H1 (cell line): ENCODE measurements around the gene TBX2. TPM values are rescaled to one million over a fixed set of nuclear protein-coding genes. Genes with fewer than 3 reads are reported as not detected.

Experiments used
- ASH2L ChIP-seq: fragments of 200-600, 300-600 bp; sonication (generic); IDR thresholded peaks from one replicate; pipeline ENCODE4 v1.7.1; 2017; ENCODE audit warnings: low read length
- CHD1 ChIP-seq: IDR thresholded peaks from 2 replicates; pipeline ENCODE4 v1.6.1; 2012; ENCODE audit warnings: low read depth, low read length, improper control_type of control experiment
- CTBP2 ChIP-seq: IDR thresholded peaks from 2 replicates; pipeline ENCODE4 v1.7.0; 2011; ENCODE audit warnings: borderline replicate concordance, mild to moderate bottlenecking, moderate library complexity, mixed read lengths, low read length; ENCODE audit not compliant: insufficient read depth, insufficient read length
- EZH2 ChIP-seq: fragments of 200-600 bp; sonication (generic); IDR thresholded peaks from 2 replicates; pipeline ENCODE4 v1.7.1; 2012; ENCODE audit warnings: low read depth, mild to moderate bottlenecking, moderate library complexity, low read length, inconsistent platforms; ENCODE audit not compliant: severe bottlenecking
- GTF2F1 ChIP-seq: IDR thresholded peaks from 2 replicates; pipeline ENCODE4 v1.6.1; 2012; ENCODE audit warnings: low read depth, low read length, improper control_type of control experiment, borderline replicate concordance
- NRF1 ChIP-seq: IDR thresholded peaks from 2 replicates; pipeline ENCODE4 v1.6.1; 2011; ENCODE audit warnings: mild to moderate bottlenecking, low read depth, low read length, improper control_type of control experiment
- RFX5 ChIP-seq: IDR thresholded peaks from 2 replicates; pipeline ENCODE4 v1.6.1; 2011; ENCODE audit warnings: low read depth, low read length, improper control_type of control experiment, borderline replicate concordance
- polyA plus RNA-seq, 7 experiments: library from polyadenylated mRNA; depleted of rRNA in 3 of 7; stranded (reverse) in 5 of 7; unstranded in 2 of 7; fragments of >200 nt in 5 of 7; fragments of 200-250 nt in 2 of 7; gene quantifications; 1 replicate in 5 of 7; 2 replicates in 1 of 7; 4 replicates in 1 of 7; pipeline versions ENCODE4 v1.2.1 to v1.2.3, GENCODE V29; 2011 to 2013; ENCODE audit warnings: missing spikeins in 2 of 7, mixed read lengths in 2 of 7
- total RNA-seq: library from RNA; stranded (reverse); fragmentation: NEBNext Ultra II Directional; extraction: Animal tissue kit (Norgen Biotek cat#: 25700); gene quantifications from 2 replicates; pipeline ENCODE4 v1.2.1, GENCODE V29; 2021

The TBX2 gene
- total and polyA plus RNA-seq, 2 of the 8 experiments (the other 6 are each of a cell fraction or from before 2014, with no cell fraction given) = not detected

DNA sequence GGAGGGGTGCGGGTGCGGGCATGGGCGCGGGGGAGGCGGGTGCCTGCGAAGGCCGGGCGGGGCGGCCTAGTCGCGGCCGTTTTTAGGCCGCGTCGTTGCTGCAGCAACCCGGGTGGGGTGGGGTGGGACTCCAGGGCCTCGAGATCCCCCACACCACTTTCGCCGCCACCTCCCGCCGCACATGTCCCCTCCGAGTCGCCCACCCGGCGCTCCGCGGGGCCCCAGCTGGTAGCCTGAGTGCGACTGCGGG lies 11.3 kb downstream of the TBX2 start (continued):
- TF ChIP-seq ASH2L (no peak), NRF1 (no peak), EZH2 (no peak), CHD1 (no peak), CTBP2 (no peak), RFX5 (no peak), GTF2F1 (no peak)
